OCI-LY7 (cell line): ENCODE data around the gene IL21R. TPM values are rescaled to one million over a fixed set of nuclear protein-coding genes. Genes with fewer than 3 reads are reported as not detected.
A peak's percentile ranks its signal among the peaks of the same experiment; 100 is the strongest.

Experiments used
- BruUV-seq: library from RNA; stranded (reverse); fragments of 400-500 nt; replicated peaks from 2 replicates; lab custom pipeline; 2021; lab: Mats Ljungman, UMichigan
- CTCF ChIA-PET: fragments of 300-600 bp; sonication (Branson Sonifier 250); formaldehyde crosslinking; loops from one replicate; lab custom pipeline; 2022; ENCODE audit warnings: antibody characterized with exemption; ENCODE audit not compliant: unreplicated experiment; lab: Charles Lee
- POLR2A ChIA-PET: fragments of 300-600 bp; sonication (Branson Sonifier 250); formaldehyde crosslinking; loops from one replicate; lab custom pipeline; 2022; ENCODE audit warnings: antibody characterized with exemption; lab: Charles Lee
- DNase-seq: peaks from one replicate; pipeline ENCODE4 v3.0.0-alpha.2; 2015; ENCODE audit warnings: low spot score
- H2AFZ ChIP-seq: fragments of 200-600 bp; sonication (generic), shearing (Covaris generic); 2 replicates; pipeline ENCODE4 v1.6.1; 2014; ENCODE audit warnings: mild to moderate bottlenecking, antibody characterized with exemption, low read length, moderate library complexity
- H3K27ac ChIP-seq: fragments of 200-600 bp; sonication (generic); 2 replicates; pipeline ENCODE4 v1.5.1; 2014; ENCODE audit warnings: mixed run types, low read depth, mild to moderate bottlenecking, moderate library complexity, low read length, inconsistent platforms; ENCODE audit not compliant: poor library complexity, severe bottlenecking
- H3K36me3 ChIP-seq: fragments of 200-600 bp; sonication (generic); 2 replicates; pipeline ENCODE4 v1.6.1; 2014; ENCODE audit warnings: mild to moderate bottlenecking, antibody characterized with exemption, low read length, moderate library complexity, mixed read lengths; ENCODE audit not compliant: insufficient read depth
- H3K4me1 ChIP-seq: fragments of 200-600 bp; sonication (generic); 2 replicates; pipeline ENCODE4 v1.5.1; 2014; ENCODE audit warnings: mild to moderate bottlenecking, low read length; ENCODE audit not compliant: insufficient read depth, poor library complexity, severe bottlenecking
- H3K4me2 ChIP-seq: fragments of 200-600 bp; sonication (generic); 2 replicates; pipeline ENCODE4 v1.6.1; 2014; ENCODE audit warnings: mild to moderate bottlenecking, low read length
- H3K4me3 ChIP-seq: fragments of 200-600 bp; sonication (generic); 2 replicates; pipeline ENCODE4 v1.5.1; 2014; ENCODE audit warnings: mild to moderate bottlenecking, low read depth, low read length; ENCODE audit not compliant: poor library complexity, severe bottlenecking
- H3K79me2 ChIP-seq: fragments of 200-600 bp; sonication (generic); 2 replicates; pipeline ENCODE4 v1.6.1; 2016; ENCODE audit warnings: low read depth, mild to moderate bottlenecking, low read length, moderate library complexity, mixed read lengths; ENCODE audit not compliant: insufficient read depth
- H3K9me2 ChIP-seq: fragments of 200-600 bp; sonication (generic); 2 replicates; pipeline ENCODE4 v1.6.1; 2016; ENCODE audit warnings: mild to moderate bottlenecking, low read length, mixed read lengths; ENCODE audit not compliant: insufficient read depth
- H3K9me3 ChIP-seq: fragments of 200-600 bp; sonication (generic); 2 replicates; pipeline ENCODE4 v1.6.1; 2014; ENCODE audit warnings: mild to moderate bottlenecking, mixed run types, low read length, mixed read lengths
- H4K20me1 ChIP-seq: fragments of 200-600 bp; sonication (generic); 2 replicates; pipeline ENCODE4 v1.6.1; 2014; ENCODE audit warnings: mild to moderate bottlenecking, antibody characterized with exemption, low read length, moderate library complexity, mixed read lengths; ENCODE audit not compliant: insufficient read depth
- EZH2phosphoT487 ChIP-seq: fragments of 200-600 bp; sonication (generic); IDR thresholded peaks from 2 replicates; pipeline ENCODE4 v1.6.1; 2018; ENCODE audit warnings: low read depth, borderline replicate concordance, mild to moderate bottlenecking, mixed run types, antibody characterized with exemption, low read length, moderate library complexity, mixed read lengths
- intact Hi-C: fragments of 100-400 bp; cut with micrococcal nuclease; formaldehyde crosslinking; loops from one replicate; pipeline ENCODE4 v1.10.0; 2022; ENCODE audit not compliant: unreplicated experiment
- total RNA-seq, 2 experiments: library from RNA; depleted of rRNA in 1 of 2; stranded (reverse); fragments of >200 nt in 1 of 2; shearing (Covaris generic) in 1 of 2; gene quantifications; 2 replicates each; pipeline ENCODE4 v1.2.3, GENCODE V29; 2014 to 2022
- TF ChIP-seq, protein P1 (sequence below): fragments of 200-600 bp; sonication (generic); conservative IDR thresholded peaks from 2 replicates; pipeline ENCODE4 v1.5.1; 2014; ENCODE audit warnings: mild to moderate bottlenecking, antibody characterized with exemption, low read length, moderate library complexity, mixed read lengths

Gene IL21R
- total RNA-seq, 2 experiments from 2014 or later = 10.0 to 47.0 TPM

DNA sequence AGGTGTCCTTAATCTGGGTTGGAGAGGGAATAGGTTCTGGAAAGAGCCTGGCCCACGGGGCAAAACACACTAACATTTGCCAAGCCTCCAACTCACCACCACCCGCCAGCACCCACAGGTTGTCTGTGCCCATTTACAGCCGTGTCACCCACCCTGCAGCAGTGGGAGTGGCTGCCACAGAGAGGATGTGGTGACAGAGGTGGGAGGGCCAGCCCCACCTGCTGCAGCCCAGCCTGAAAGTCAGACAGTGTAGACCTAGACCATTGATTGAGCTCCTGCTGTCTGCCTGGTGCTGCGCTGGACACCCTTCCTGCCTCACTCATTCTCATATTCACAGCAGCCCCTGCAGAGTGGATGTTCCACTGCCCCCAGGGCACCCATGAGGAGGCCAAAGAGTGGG is 44.7 kb downstream of the IL21R start:
- ChIA-PET CTCF (no interaction called here), POLR2A (no interaction called here)
- no peak overlapping the region for H2AFZ ChIP-seq
- TF ChIP-seq EZH2phosphoT487 = no peak
- TF ChIP-seq, protein P1, sequence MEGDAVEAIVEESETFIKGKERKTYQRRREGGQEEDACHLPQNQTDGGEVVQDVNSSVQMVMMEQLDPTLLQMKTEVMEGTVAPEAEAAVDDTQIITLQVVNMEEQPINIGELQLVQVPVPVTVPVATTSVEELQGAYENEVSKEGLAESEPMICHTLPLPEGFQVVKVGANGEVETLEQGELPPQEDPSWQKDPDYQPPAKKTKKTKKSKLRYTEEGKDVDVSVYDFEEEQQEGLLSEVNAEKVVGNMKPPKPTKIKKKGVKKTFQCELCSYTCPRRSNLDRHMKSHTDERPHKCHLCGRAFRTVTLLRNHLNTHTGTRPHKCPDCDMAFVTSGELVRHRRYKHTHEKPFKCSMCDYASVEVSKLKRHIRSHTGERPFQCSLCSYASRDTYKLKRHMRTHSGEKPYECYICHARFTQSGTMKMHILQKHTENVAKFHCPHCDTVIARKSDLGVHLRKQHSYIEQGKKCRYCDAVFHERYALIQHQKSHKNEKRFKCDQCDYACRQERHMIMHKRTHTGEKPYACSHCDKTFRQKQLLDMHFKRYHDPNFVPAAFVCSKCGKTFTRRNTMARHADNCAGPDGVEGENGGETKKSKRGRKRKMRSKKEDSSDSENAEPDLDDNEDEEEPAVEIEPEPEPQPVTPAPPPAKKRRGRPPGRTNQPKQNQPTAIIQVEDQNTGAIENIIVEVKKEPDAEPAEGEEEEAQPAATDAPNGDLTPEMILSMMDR = no peak
- TSS peak; percentile 18 for BruUV-seq
- no peak for DNase-seq
- peaks cover 5% of the 10 kb centered on the region for H3K9me3 ChIP-seq
- no peaks in the 10 kb centered on the region for H3K79me2 ChIP-seq
- H3K9me2 ChIP-seq = no peaks in the 10 kb centered on the region
- H3K27ac ChIP-seq = no peak overlapping the region
- H4K20me1 ChIP-seq = no peaks in the 10 kb centered on the region
- H3K36me3 ChIP-seq = peaks cover 75% of the 10 kb centered on the region
- intact Hi-C loops = no loop called here
- H3K4me2 ChIP-seq = no peak overlapping the region
- no peak overlapping the region for H3K4me3 ChIP-seq
- peaks cover 26% of the 10 kb centered on the region for H3K4me1 ChIP-seq

DNA sequence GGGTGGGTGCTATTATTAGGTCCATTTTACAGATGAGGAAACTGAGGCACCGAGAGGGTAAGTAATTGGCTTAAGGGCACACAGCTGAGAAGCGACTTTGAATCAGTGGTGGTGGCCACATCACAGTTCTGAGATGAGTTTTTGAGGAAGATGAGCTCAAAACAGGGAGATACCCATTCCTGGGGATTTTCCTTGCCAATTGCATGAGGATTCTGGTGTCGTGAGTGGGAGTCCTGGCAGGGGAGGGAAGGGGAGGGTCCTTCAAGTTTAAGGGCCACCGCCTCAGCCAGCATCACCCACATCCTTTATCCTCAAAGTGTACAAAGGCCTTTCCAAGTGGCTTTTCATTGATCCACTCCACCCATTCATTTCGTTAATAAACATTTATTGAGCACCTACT is 45.3 kb downstream of the IL21R start:
- H2AFZ ChIP-seq = no peak overlapping the region
- no peak overlapping the region for H3K4me2 ChIP-seq
- DNase-seq = no peak
- no peaks in the 10 kb centered on the region for H4K20me1 ChIP-seq
- H3K27ac ChIP-seq = no peak overlapping the region
- H3K9me2 ChIP-seq = no peaks in the 10 kb centered on the region
- no peak overlapping the region for H3K4me3 ChIP-seq
- H3K4me1 ChIP-seq = peaks cover 27% of the 10 kb centered on the region
- ChIA-PET CTCF (interaction anchor here (0.6 kb wide), 1 partner anchor 16 kb away, joined by 4 read pairs; no protein-coding TSS in a partner anchor), POLR2A (no interaction called here)
- no peaks in the 10 kb centered on the region for H3K79me2 ChIP-seq
- H3K36me3 ChIP-seq = peaks cover 71% of the 10 kb centered on the region
- BruUV-seq = no TSS peak
- TF ChIP-seq, protein P1 = no peak
- no peak for TF ChIP-seq EZH2phosphoT487
- H3K9me3 ChIP-seq = peaks cover 5% of the 10 kb centered on the region
- intact Hi-C loops = no loop called here

DNA sequence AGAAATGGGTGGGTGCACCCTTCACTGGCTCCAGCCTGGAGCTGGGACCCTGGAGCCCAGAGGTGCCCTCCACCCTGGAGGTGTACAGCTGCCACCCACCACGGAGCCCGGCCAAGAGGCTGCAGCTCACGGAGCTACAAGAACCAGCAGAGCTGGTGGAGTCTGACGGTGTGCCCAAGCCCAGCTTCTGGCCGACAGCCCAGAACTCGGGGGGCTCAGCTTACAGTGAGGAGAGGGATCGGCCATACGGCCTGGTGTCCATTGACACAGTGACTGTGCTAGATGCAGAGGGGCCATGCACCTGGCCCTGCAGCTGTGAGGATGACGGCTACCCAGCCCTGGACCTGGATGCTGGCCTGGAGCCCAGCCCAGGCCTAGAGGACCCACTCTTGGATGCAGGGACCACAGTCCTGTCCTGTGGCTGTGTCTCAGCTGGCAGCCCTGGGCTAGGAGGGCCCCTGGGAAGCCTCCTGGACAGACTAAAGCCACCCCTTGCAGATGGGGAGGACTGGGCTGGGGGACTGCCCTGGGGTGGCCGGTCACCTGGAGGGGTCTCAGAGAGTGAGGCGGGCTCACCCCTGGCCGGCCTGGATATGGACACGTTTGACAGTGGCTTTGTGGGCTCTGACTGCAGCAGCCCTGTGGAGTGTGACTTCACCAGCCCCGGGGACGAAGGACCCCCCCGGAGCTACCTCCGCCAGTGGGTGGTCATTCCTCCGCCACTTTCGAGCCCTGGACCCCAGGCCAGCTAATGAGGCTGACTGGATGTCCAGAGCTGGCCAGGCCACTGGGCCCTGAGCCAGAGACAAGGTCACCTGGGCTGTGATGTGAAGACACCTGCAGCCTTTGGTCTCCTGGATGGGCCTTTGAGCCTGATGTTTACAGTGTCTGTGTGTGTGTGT is 46.8 kb downstream of the IL21R start:
- Histone ChIP-seq H4K20me1 (no peaks in the 10 kb centered on the region), H3K36me3 (peaks cover 58% of the 10 kb centered on the region), H3K4me2 (no peak overlapping the region), H3K4me3 (no peak overlapping the region), H3K27ac (no peak overlapping the region), H3K9me3 (peaks cover 5% of the 10 kb centered on the region), H3K4me1 (peaks cover 27% of the 10 kb centered on the region), H3K79me2 (no peaks in the 10 kb centered on the region), H3K9me2 (no peaks in the 10 kb centered on the region), H2AFZ (no peak overlapping the region)
- CTCF ChIA-PET = no interaction called here
- intact Hi-C loops = no loop called here
- no peak for DNase-seq
- POLR2A ChIA-PET = interaction anchor here (0.6 to 1.6 kb wide), 2 partner anchors 14 to 27 kb away, joined by 3 to 6 read pairs; no protein-coding TSS in a partner anchor
- TF ChIP-seq EZH2phosphoT487 = no peak
- TF ChIP-seq, protein P1 = no peak
- no TSS peak for BruUV-seq
